ENCODE results near the gene ABCA2. TPM values are rescaled to one million over a fixed set of nuclear protein-coding genes. Genes with fewer than 3 reads are reported as not detected.
A peak's percentile ranks its signal among the peaks of the same experiment; 100 is the strongest.
"Not testable (repeated sequence)": the region's sequence is repeated elsewhere in the genome, so short reads cannot be mapped to it uniquely, and the experiment has no call there.

Gene ABCA2
- total RNA-seq, 1 donor from 2014 or later, result 8.5 TPM

DNA sequence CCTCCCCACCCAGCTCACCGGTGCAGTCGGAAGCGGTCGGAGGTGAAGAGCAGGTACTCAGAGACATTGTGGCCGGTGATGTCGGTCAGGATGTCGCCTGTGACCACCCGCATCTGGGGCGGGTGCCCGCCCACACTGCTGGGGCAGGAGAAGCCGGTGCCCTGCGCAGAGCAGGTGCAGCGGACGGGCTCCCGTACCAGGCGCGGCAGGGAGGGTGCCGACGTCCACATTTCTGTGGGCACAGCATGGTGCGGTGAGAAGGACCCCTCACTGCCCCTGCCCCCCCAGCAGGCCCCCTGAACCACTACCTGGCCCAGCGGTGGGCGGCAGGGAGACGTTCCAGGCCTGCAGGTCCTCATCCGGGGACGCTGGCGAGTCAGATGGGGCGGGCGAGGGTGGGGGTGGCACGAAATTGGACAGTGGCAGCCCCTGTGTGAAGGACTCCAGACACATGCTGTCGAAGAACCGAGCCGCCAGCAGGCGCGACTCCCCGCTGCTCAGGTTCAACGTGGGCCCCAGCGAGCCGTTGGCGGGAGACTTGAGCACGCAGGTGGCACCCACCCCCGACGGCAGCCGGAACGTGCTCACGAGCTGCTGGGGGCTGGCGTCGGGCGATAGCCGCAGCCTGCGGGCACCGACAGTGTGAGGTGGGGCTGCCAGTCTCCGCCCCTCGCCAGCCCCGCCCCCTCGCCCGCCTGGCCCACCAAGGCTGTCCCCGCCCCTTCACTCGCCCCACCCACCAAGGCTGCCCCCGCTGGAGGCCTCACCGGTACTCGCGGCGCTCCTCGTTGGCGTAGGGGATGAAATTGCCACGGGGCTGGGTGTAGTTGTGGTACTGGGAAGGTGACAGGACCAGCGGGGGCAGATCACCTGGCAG is 15.1 kb downstream of the ABCA2 start:
- no peak for DNase-seq

DNA sequence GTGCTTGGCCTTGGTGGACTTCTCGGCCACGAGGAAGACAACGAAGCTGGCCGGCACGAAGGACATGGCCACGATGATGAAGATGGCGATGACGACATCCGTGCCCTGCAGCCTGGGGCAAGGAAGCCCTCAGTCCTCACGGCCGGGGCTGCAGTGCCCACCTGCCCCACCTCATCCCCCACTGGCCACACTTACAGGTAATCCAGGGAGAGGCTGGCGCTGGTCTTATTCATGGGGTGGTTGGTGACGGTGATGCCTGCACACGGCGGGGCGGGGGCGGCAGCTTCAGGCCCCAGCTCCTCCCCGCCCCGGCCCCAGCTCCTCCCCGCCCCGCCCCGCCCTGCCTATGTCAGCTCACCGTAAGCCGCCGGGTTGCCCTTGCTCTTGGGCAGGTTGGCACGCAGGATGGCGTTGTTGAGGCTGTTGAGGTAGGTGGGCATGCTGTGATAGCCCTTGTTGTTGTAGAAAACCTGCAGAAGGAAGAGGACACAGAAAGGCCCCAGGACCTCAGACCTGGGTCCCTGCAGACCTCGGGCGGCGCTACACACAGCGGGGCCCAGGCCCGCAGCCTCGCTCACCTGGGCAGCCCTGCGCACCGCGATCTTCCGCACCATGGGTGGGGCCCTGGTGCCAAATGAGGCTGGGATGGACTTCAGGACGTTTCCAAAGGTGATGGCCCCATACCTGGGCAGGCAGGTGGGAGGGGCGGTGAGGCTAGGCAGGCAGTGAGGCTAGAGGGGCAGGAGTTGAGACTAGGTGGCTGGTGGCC is 15.9 kb downstream of the ABCA2 start:
- no peak for DNase-seq

DNA sequence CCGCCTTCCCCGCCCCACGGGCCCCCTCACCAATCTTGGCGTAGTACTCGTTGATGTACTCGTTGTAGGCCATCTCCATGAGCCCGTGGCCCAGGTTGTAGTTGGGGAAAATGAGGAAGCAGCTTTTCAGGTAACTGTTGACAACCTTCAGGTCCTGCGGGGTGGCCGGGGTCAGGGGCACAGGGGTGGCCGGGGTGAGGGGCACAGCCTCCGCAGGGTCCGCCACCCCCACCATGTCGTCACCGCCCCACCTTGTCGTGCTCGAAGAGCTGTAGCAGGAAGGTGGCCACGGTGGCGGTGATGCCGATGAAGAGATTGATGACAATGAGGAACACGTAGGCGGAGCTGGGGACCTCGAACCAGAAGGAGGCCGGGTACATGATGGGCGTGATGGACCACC is 16.9 kb downstream of the ABCA2 start:
- no peak for DNase-seq

DNA sequence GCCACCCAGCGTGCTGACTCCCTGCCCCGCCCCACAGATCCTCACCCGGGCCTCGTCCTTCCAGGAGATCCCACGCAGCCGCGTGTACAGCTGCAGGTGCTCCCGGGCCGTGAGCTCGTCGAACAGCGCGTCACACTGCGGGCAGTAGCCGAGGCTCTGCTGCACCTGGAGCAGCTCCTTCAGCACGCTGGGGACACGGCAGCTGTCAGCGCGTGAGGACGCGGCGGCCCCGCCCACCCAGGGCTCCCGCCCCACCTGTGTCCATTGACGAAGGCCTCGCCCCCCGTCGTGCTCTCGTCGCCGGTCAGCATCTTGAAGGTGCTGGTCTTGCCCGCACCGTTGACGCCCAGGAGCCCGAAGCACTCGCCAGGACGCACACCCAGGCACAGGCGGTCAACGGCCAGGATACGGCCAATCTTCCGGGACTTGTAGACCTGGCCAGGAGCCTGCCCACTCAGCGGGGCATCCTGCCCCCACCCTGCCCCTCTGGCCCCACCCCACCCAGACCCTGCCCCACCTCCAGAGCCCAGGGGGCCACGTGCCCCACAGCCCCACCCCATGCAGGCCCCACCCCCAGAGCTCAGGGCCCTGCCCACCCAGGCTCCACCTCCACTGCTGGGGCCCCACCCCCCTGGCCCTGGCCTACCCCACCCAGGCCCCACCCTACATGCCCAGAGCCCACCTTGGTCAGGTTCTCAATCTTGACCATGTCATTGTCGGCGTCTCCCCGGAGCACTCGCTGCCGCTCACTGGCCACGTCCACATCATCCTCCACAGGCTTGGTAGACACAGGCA is 17.9 kb downstream of the ABCA2 start:
- DNase-seq, result no peak

- DNase-seq, result no peak
These were observed 18.8 kb downstream of the ABCA2 start for GRCh38 chr9:137009217-137009616.

DNA sequence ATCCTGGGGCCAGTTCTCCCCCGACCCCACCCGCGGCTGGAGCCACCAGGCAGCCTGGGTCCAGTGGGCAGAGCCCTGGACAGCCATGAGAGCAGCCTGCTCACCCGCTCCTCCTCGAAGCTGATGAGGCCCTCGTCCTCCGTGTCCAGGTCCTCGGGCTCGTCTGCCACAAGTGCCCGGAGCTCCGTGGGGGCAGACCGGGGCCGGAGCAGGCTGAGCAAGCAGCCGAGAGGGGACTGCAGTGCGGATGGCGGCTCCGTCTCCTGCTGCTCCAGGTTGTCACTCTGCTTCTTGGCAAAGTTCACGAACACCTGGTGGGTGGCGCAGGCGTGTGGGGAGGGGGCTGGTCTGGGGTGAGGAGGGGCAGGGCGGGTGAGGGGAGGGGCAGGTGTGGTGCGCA is 19.7 kb downstream of the ABCA2 start:
- DNase-seq, result no peak

GRCh38 chr9:137007816-137008270 is 20.2 kb downstream of the ABCA2 start:
- no peak for DNase-seq

DNA sequence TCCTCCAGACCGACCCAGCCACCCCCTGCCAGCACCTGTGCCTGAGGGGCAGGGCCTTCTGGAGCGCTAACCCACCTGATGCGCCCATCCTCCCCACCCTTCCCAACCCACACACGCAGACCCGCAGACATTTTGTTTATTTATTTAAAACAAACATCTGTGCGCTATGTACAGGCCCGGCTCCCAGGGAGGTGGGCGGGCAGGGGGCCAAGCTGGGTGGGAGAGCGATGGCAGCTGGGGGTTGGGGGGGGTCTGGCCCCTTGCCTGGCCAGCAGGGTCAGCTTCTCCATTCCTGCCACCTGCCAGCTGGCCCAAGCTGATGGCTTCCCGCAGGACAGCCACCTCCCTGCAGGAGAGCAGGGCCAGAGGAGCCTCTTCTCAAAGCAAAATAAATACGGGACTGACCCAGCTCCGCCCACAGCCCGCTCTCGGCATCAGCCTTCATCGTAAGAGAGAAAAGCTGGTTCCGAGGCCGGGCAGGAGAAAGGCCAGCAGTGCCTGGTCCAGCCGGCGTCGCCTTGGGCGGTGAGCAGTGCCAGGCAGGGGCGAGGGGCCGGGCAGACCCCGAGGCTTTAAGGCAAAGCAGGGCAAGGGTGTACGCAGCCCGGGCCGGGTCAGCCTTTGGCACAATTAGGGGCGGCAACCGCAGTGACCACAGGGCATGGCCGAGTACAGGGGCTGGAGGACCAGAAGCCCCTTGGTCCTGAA is 20.8 kb downstream of the ABCA2 start:
- DNase-seq, result no peak

DNA sequence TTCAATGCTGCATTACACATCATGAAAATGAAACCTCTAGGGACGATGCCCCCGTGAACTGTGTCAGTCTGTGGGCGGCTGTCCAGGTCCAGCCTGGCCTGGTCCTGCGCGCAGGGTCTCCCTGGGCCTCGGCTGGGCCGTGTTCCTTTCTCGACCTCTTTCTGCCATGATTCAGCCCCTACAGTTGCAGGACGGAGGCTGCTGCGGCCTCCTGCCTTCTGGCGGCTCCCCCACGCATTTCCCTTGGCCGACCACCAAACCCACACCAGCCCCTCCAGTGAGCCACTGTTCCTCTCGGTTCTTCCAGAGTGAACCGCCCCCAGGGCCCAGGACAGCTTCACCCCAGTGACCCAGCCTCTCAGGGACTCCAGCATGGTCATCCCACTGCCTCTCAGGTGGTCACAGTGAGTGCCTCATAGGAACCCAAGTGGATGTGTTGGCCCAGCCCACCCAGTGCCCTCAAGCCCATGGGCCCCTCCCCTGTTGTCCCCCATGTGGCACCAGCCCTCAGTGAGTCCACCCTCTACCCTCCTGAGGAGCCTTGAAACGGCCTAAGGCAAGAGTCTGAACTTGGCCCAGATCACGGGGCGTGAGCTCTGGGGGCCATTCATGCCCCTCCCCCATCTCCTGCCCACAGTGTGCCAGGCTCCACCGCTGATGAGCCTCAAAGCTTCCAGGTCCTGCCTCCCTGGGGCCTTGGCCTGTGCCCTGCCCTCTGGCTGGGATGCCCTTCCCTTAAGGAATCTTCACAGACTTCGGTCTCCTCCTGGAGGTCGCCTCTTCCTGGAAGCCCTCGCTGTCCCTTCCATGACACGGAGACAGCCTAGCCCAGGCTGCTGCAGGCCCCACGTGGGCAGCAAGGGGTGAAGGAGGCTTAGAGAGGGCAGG is 21.7 kb downstream of the ABCA2 start:
- no peak for DNase-seq

DNA sequence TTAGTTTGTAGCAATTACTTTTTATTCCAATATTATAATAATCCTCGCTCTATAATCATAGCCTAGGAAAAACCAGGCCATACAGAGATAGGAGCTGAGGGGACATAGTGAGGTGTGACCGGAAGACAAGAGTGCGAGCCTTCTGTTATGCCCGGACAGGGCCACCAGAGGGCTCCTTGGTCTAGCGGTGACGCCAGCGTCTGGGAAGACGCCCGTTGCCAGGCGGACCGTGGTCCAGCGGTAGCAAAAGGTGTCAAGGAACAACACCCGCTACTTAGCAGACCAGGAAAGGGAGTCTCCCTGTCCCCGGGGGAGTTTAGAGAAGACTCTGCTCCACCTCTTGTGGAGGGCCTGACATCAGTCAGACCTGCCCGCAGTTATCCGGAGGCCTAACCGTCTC is 23.8 kb downstream of the ABCA2 start:
- not testable (repeated sequence) for DNase-seq

DNA sequence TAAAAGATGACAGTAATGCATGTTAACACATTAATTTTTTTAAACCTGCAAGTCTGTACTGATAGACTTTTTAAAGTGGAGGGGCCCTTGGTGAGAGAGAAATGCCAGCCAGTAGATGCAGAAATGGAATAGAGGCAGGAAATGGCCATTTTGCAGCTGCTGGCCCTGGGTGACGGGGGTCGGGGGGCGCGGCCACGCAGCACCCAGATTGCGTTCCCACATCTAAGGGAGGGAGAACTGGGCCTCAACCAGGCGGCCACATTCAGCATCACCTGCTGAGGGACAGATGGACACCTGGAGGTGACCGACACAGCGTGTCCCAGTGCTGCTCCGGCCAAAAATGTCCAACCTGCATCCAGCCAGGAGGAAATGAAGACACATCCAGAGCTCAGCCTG is 25.4 kb downstream of the ABCA2 start:
- no peak for DNase-seq

- DNase-seq, result no peak
These were observed 26.0 kb downstream of the ABCA2 start for GRCh38 chr9:137001857-137002645.

- no peak for DNase-seq
These were observed 27.7 kb downstream of the ABCA2 start for GRCh38 chr9:137000177-137000930.

DNA sequence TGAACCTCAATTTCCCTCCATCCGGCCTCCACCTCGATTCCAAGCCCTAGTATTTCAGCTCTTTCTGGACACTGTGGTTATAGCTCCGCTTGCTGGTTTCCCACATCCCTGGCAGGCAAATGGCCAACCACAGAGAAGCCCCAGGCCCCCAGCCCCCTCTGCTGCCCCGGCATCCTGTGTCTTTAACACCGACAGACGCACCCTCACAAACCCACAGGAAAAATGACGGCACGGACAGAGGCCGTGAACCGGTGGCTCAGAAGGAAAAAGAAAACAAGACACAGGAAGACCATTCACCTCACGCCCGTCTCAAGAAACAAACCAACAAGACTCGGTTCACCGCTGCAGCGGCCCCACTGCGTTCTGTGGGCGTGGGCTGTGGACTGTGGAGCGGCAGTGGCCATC is 30.2 kb downstream of the ABCA2 start:
- peak; percentile 64 for DNase-seq

- DNase-seq, result no peak
These were observed 30.7 kb downstream of the ABCA2 start for GRCh38 chr9:136997371-136997770.

- no peak for DNase-seq
These were observed 31.4 kb downstream of the ABCA2 start, which contains the start of gene CLIC3 for GRCh38 chr9:136996361-136997292. Gene CLIC3 (minus strand): TSS chr9:136996568. CDS start chr9:136996543, 25 bp downstream.

DNA sequence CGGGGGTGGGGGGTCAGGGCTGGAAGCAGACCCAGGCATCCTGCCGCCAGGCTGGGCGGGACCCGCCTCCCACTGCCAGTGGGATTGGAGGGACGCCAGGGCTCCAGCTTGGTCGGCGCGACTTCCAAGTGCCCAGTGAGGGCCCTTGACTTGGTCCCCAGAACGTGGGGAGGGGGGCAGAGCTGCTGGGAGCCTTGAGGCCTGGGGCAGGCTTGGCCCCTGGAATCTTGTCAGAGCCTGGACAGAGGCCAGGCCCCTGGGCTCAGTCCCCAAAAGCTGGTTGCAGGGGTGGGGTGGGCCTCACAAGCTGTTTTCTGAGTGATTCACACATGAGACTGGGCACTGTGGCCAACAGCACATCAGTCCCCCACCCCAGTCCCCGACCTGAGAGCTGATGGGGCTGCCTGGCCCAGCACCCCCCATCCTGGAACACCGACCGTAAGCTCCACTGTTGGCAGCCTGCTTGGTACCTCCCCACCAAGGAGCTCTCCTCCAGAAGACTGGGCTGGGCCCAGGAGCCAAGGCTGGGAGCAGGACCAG is 32.2 kb downstream of the ABCA2 start:
- no peak for DNase-seq

- no peak for DNase-seq
These were observed 32.7 kb downstream of the ABCA2 start for GRCh38 chr9:136995362-136995761.
